ENCODE measurements around the gene CYB5RL.

DNA sequence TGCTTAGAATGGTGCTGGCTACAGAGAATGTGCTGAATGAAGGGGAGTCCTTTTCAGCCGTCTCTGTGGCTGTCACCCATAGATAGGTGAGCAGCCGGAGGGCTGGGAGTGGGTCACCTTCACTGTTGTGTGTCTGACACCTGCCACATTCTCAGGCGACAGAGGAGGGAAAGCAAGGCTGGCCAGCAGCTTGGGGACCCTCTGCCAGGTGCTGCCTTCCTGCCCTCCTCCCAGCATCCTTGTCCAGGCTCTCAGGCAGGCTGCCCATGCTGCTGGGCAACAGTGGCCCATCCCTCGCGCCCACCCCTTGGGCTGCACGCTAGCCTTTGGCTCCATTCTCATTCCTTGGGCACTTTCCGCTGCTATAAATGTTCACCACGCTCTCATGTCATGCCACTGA is 22.1 kb downstream of the CYB5RL start:
- TF ChIP-seq HIVEP1 (CRISPR knock-in tag; IDR thresholded peaks at IDR 0.05): no peak
- no peak for TF ChIP-seq BRCA1 (CRISPR knock-in tag; IDR thresholded peaks at IDR 0.05)
- TF ChIP-seq ZNF883 (CRISPR knock-in tag; IDR thresholded peaks at IDR 0.05; ENCODE audit: not compliant biosample characterization): no peak
- no peak for TF ChIP-seq ZNF121 (CRISPR knock-in tag; IDR thresholded peaks at IDR 0.05)
- no peak for TF ChIP-seq ARNT (IDR thresholded peaks at IDR 0.05)
- no peak for TF ChIP-seq MEIS1 (CRISPR knock-in tag; IDR thresholded peaks at IDR 0.05; ENCODE audit: borderline replicate concordance)
- TF ChIP-seq JUNB (CRISPR knock-in tag; IDR thresholded peaks at IDR 0.05; ENCODE audit: borderline replicate concordance): no peak
- TF ChIP-seq, protein P1, sequence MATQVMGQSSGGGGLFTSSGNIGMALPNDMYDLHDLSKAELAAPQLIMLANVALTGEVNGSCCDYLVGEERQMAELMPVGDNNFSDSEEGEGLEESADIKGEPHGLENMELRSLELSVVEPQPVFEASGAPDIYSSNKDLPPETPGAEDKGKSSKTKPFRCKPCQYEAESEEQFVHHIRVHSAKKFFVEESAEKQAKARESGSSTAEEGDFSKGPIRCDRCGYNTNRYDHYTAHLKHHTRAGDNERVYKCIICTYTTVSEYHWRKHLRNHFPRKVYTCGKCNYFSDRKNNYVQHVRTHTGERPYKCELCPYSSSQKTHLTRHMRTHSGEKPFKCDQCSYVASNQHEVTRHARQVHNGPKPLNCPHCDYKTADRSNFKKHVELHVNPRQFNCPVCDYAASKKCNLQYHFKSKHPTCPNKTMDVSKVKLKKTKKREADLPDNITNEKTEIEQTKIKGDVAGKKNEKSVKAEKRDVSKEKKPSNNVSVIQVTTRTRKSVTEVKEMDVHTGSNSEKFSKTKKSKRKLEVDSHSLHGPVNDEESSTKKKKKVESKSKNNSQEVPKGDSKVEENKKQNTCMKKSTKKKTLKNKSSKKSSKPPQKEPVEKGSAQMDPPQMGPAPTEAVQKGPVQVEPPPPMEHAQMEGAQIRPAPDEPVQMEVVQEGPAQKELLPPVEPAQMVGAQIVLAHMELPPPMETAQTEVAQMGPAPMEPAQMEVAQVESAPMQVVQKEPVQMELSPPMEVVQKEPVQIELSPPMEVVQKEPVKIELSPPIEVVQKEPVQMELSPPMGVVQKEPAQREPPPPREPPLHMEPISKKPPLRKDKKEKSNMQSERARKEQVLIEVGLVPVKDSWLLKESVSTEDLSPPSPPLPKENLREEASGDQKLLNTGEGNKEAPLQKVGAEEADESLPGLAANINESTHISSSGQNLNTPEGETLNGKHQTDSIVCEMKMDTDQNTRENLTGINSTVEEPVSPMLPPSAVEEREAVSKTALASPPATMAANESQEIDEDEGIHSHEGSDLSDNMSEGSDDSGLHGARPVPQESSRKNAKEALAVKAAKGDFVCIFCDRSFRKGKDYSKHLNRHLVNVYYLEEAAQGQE (IDR thresholded peaks at IDR 0.05; ENCODE audit: borderline replicate concordance in 1 of 2, low read depth in 1 of 2, low read length in 2 of 2): no peak
- no peak for TF ChIP-seq LCORL (IDR thresholded peaks at IDR 0.05)
- TF ChIP-seq LCORL (CRISPR knock-in tag; IDR thresholded peaks at IDR 0.05): no peak
- TF ChIP-seq MAFK (conservative IDR thresholded peaks at IDR 0.05 in 1 of 2, IDR thresholded peaks at IDR 0.05 in 1 of 2; ENCODE audit: low read length in 2 of 2): no peak
- TF ChIP-seq, protein P2, sequence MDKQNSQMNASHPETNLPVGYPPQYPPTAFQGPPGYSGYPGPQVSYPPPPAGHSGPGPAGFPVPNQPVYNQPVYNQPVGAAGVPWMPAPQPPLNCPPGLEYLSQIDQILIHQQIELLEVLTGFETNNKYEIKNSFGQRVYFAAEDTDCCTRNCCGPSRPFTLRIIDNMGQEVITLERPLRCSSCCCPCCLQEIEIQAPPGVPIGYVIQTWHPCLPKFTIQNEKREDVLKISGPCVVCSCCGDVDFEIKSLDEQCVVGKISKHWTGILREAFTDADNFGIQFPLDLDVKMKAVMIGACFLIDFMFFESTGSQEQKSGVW (CRISPR knock-in tag; IDR thresholded peaks at IDR 0.05; ENCODE audit: borderline replicate concordance): no peak
